Activated CD4-positive, alpha-beta T cell treated with anti-CD3 and anti-CD28 coated beads, Interleukin-2, amount 10 ng/mL, durations not matched to agents 7 days and 5 days (primary cell): ENCODE measurements around the gene SUSD5. TPM values are rescaled to one million over a fixed set of nuclear protein-coding genes. Genes with fewer than 3 reads are reported as not detected.

Experiments
- total RNA-seq, 2 experiments: library from RNA; stranded (reverse); gene quantifications; one replicate each; pipeline ENCODE4 v1.2.3, GENCODE V29; 2021

SUSD5 gene
- total RNA-seq, 2 experiments from 2014 or later, result not detected

Other genes starting within 250 kb of the SUSD5 start
- 10 to 100 TPM; 45.4 to 46.5 TPM for gene GLB1, start 121.7 kb downstream of the SUSD5 start, total RNA-seq
- 10 to 100 TPM; 13.4 to 14.3 TPM for gene TMPPE, start 121.7 kb downstream of the SUSD5 start, total RNA-seq
- 10 to 100 TPM; 38.8 to 39.3 TPM for gene CRTAP, start 104.8 kb downstream of the SUSD5 start, total RNA-seq
- gene FBXL2, start 58.6 kb upstream of the SUSD5 start, total RNA-seq, result not detected
- gene UBP1, start 221.6 kb upstream of the SUSD5 start, total RNA-seq, result 10 to 100 TPM; 63.2 to 76.3 TPM